Head of caudate nucleus (tissue), 42 donors: ENCODE measurements around the gene CSRP1.

Source experiments
- DNase-seq, 42 donors: peaks; one replicate each; pipeline versions ENCODE4 v3.0.0 to v3.0.0-alpha.2; 2020 to 2021; ENCODE audit warnings: mixed read lengths in 7 of 42
- intact Hi-C: fragments of 100-400 bp; cut with DNase I; formaldehyde crosslinking; loops from one replicate; pipeline ENCODE4 v1.15.0; 2022

Gene CSRP1

GRCh38 chr1:201471772-201472171 is 35.2 kb downstream of the CSRP1 start:
- intact Hi-C loops: no loop called here
- peak in 1 of 42 donors; percentile 12 for DNase-seq

- peak in 1 of 42 donors; percentile 25 for DNase-seq
- intact Hi-C loops: no loop called here
These were observed 36.3 kb downstream of the CSRP1 start for GRCh38 chr1:201470581-201470980.

- DNase-seq: peak in 2 of 42 donors; percentile 26 to 31
- intact Hi-C loops: loop anchor here (2.0 kb wide), 1 partner anchor 21 kb away; no protein-coding TSS in a partner anchor
These were observed 37.3 kb downstream of the CSRP1 start for GRCh38 chr1:201469645-201470074.

- DNase-seq: peak; percentile 81 to 98 (median 93)
- intact Hi-C loops: loop anchor here (2.0 kb wide), 1 partner anchor 20 kb away; no protein-coding TSS in a partner anchor
These were observed 37.9 kb downstream of the CSRP1 start, which contains the start of gene PHLDA3 for GRCh38 chr1:201468844-201469644. PHLDA3 (minus strand) TSS chr1:201469188; CDS start chr1:201468786, 402 bp downstream.

- intact Hi-C loops: loop anchor here (2.0 kb wide), 1 partner anchor 20 kb away; no protein-coding TSS in a partner anchor
- peak in 22 of 42 donors; percentile 22 to 72 (median 48) for DNase-seq
These were observed 38.5 kb downstream of the CSRP1 start for GRCh38 chr1:201468501-201468843.

- no peak for DNase-seq
- intact Hi-C loops: no loop called here
These were observed 40.4 kb downstream of the CSRP1 start for GRCh38 chr1:201466492-201466891.

GRCh38 chr1:201465698-201466290 is 41.1 kb downstream of the CSRP1 start:
- DNase-seq: no peak
- intact Hi-C loops: no loop called here

- DNase-seq: peak in 41 of 42 donors; percentile 46 to 88 (median 74)
- intact Hi-C loops: no loop called here
These were observed 43.8 kb downstream of the CSRP1 start for GRCh38 chr1:201463071-201463552.

- peak; percentile 70 to 95 (median 83) for DNase-seq
- intact Hi-C loops: no loop called here
These were observed 45.1 kb downstream of the CSRP1 start for GRCh38 chr1:201461645-201462441.

- peak in 5 of 42 donors; percentile 25 to 55 (median 38) for DNase-seq
- intact Hi-C loops: no loop called here
These were observed 45.9 kb downstream of the CSRP1 start for GRCh38 chr1:201460814-201461644.

GRCh38 chr1:201459775-201460174 is 47.1 kb downstream of the CSRP1 start:
- intact Hi-C loops: no loop called here
- DNase-seq: no peak

GRCh38 chr1:201459052-201459451 is 47.9 kb downstream of the CSRP1 start:
- no peak for DNase-seq
- intact Hi-C loops: no loop called here

- intact Hi-C loops: no loop called here
- DNase-seq: no peak
These were observed 49.4 kb downstream of the CSRP1 start for GRCh38 chr1:201457508-201457960.

GRCh38 chr1:201456499-201457309 is 50.2 kb downstream of the CSRP1 start:
- peak in 18 of 42 donors; percentile 14 to 81 (median 41) for DNase-seq
- intact Hi-C loops: no loop called here

- intact Hi-C loops: no loop called here
- no peak for DNase-seq
These were observed 51.8 kb downstream of the CSRP1 start for GRCh38 chr1:201455098-201455497.

- DNase-seq: no peak
- intact Hi-C loops: no loop called here
These were observed 52.3 kb downstream of the CSRP1 start for GRCh38 chr1:201454608-201455007.

GRCh38 chr1:201452866-201453265 is 54.1 kb downstream of the CSRP1 start:
- no peak for DNase-seq
- intact Hi-C loops: no loop called here
